ENCODE results near the gene TNS3. TPM values are rescaled to one million over a fixed set of nuclear protein-coding genes. Genes with fewer than 3 reads are reported as not detected.

TNS3 gene
- polyA plus RNA-seq, 4 donors: 83.1 to 95.6 (median 90.9) TPM

DNA sequence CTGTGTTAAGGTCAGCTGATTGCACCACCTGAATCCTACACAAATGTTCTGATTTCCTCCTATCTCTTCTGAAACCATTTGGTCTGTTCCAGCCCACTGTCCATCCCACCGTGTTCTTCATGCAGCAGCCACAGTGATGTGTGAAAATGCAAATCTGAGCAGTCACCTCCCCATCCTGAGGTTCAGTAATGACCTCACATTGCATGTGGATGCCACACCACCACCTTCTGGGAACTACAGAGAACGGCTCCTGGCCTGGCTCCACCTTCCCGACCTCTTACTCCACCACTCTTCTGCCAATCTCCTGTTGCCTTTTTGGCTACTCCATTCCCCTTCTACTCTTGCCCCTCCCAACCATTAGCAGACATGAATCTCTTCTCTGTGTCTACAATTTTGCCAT is 244.4 kb downstream of the TNS3 start:
- DNase-seq (ENCODE audit: low read depth in 4 of 4, low spot score in 2 of 4): no peak

DNA sequence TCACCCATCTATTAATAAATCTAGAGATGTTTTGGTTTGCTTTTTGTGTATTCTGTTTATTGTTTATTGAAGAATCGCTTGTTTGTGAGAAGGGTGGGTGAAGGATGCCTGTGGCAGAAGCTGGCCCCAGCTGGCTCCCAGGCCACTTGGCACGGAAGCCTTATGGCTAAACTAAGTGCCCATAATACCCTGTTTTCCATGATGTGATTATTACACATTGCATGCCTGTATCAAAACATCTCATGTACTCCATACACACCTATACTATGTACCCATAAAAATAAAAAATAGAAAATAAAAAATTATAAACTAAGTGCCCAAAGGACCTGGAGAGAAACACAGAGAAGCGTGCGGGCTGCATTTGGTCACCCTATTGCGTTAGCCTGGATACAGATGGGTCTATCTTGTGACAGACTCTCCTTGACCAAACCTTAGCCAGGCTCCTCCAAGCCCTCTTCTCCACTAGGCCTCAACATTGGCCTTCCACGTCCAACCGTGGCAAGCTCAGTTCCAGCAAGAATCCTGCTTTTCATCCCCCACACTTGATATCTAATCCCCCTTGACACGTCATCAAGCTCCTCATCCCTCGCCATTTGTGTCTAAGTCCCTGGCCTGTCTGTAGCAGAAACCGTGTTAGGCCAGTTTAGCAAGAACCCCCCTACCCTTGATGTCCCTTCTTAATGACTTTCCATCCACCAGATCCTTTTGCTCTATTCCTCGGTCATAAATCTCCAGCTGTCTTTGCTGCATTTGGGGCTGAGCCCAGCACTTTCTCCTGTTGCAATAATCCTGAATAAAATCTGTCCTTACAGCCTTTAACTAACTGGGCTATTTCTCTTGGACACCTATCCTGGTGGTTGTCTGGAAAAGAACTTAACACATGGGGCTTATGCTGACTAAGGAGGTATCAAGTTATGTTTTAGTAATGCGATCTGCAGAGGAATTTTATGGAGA is 245.2 kb downstream of the TNS3 start:
- no peak for DNase-seq (ENCODE audit: low read depth in 4 of 4, low spot score in 2 of 4)

DNA sequence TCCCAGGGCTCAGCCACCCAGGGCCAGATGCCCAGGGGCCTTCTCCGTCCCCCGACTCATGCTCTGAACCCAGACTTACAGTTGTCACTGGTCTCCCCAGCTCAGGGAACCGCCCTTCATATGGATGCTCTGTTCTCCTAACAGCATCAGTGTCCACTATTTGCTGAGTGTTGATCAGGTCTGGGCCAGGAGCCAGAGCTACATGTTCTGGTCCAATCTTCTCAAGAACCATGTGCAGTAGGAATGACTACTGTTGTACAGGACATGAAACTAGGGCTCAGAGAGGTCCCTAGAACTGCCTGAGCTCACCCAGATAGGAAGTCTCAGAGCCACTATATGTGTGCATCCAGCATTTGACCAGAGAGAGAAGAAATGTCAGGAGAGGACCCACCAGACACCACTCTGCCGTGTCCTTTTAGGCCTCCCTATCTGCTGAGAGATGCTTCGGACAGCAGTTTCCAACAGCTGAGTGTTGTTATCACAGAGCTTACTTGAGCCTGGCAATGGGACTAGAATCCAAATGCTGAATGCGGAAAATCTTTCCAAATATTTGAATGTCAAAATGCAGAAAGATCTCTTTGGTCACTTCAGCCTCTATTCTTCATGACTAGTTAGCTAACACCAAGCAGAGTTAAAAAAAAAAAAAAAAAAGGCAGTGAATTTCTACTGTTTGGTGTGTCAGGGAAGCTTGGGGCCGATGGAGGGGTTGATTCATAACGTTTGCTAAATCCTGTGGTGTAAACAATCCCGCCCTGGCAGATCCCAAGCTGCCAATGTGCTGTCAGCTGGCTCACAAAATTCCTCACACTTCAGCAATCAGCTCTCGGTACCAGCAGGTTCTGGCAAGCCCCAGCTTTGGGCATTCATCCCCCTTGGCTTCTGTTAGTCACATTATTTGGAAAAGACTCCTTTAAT is 246.1 kb downstream of the TNS3 start:
- DNase-seq (ENCODE audit: low read depth in 4 of 4, low spot score in 2 of 4): no peak

DNA sequence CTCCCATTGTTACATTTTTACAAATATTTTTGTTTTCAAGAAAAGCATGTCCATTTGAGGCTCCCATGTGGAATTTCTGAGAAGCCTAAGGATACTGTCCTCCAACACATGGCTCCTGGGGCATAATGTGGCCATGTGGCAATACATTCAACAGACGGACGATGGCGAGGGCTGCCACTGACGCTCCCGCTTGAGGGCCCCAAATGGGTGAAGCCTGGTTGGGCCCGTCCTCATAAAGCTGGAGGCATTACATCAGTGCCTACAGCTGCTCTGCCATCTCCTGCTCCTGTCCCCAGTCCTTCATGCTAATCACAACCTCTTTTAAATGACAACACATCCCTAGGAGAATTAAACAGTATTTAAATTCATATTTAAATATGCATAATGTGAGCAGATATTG is 246.8 kb downstream of the TNS3 start:
- no peak for DNase-seq (ENCODE audit: low read depth in 4 of 4, low spot score in 2 of 4)

DNA sequence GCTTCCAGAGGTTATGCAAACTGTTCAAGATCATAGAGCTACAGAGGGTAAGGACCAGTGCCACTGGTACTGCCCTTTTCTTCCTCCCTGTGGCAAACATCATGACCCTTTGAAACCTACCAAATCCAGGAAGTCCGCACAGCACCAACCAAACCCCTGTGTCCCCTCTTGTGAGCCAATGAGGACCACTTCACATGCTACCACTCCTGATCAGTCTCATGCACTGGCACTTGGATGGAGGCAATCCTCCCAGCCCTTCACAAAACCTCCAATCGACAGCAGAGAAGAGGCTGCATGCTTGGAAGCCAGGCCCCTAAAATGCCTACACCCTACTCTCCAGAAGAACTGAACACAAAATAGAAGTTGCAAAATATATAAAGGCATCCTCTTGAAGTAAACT is 248.0 kb downstream of the TNS3 start:
- no peak for DNase-seq (ENCODE audit: low read depth in 4 of 4, low spot score in 2 of 4)

DNA sequence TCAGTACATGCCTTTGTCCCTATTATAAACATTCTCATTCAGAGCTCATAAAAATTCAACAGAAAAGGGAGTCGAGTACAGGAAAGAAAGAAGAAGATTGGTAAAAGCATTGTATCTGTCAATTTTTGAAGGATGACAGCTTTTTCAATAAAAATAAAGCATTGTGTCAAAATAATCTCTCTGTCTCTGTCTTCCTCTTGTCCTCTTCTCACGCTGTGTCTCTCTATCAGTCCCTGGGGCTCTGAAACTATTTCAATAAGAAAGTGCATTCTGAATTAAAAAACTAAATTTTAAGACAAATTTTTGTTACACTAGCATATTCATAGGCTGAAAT is 248.4 kb downstream of the TNS3 start:
- no peak for DNase-seq (ENCODE audit: low read depth in 4 of 4, low spot score in 2 of 4)

DNA sequence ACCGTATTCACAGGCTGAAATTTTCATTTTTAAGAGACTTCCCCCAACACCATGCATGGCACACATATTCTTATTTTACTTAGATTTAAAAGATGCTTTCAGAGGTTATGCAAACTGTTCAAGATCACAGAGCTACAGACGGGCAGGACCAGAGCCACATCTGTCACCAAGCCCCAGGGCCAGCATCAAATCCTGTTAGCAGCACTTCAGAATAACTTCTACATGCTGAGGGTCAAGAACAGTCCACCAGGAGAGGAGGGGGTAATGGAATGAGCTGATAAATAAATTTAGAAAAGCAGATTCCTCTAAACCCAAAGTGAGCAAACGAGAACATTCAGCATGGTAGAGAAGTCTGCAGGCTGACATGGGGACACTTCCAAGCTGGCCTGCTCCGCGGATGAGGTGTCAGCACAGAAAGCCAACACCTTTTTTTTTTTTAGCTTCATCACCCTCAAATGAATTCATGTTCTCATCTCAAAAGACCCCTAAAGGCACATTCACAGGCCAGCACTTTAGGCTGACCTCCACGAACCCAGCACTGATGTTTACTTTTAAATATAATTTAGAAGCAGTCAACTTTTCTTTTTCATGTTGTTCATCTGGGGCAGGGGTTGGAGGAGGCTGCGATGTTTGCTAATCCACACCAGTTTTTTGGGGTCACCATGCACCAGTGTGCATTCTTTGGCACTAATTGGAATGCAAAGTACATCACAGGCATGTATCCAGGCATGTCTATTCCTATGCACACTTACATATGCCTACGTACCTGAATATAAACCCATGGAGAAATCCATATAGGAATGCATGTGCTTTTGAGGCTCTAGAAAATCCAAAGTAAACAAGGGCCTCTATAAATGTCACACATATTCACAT is 249.0 kb downstream of the TNS3 start:
- DNase-seq (ENCODE audit: low read depth in 4 of 4, low spot score in 2 of 4): no peak

DNA sequence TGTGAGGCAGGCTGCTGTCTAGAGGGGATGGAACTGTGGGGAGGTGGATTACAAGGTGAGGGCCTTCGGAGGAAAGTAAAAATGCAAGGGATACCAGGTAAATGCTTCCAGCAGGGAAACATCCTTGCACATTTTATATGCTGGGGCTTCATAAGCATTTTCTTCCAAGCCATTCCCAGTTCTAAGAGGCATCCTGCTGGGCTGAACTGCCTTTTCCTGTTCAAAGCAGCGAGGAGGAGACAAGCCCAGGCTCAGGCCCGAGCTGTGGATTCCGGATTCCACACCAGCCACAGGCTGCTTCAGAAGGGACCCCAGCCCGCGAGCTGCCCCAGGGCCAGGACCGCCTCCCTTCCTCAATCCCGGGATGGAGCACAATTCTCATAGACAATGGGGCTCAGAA is 249.7 kb downstream of the TNS3 start:
- DNase-seq (ENCODE audit: low read depth in 4 of 4, low spot score in 2 of 4): no peak

DNA sequence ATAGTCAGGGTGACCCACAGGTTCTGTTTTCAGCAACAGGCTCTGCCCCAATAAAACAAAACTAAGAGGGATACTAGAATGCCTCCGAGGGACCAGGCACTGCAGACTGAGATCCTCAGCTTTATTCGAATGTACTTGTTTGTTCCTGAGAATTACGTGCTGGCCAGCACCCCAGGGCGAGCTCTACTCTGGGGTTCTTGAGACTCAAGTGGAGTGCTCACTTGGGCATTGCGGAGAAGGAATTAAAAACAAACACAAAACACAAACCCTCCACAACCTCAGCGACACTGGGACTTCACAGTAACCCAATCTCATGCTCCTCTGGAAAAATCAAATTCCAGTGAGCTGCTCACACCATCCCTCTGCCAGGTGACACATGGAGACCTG is 250.7 kb downstream of the TNS3 start:
- DNase-seq (ENCODE audit: low read depth in 4 of 4, low spot score in 2 of 4): no peak

DNA sequence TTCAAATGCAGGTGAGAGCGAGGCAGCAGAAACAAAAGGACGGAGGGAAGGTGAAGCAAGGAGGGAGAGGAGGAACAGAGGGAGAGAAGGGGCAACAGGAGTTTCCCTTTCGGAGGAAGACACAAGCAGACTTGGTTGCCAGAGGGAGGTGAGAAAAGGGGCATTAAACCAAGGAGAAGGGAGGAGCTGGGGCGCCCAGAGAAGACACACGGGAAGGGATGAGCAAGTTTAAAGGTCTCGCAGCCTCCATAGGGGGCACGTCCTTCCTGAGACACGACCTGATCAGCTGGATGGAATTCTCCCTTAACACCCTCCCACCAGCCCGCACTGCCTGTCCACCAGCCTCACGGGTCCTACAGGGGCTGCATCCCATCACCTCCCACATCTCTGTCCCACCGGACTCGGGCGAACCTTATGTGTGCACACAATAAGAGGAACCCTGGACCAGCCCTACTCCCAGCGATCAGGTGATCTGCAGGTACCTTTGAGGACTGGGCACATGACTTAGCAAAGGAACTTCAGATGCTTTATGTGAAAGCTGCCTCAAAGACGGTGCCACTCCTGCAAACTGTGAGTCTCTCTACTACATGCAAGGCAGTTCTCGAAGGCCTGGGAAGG is 251.2 kb downstream of the TNS3 start:
- no peak for DNase-seq (ENCODE audit: low read depth in 4 of 4, low spot score in 2 of 4)

DNA sequence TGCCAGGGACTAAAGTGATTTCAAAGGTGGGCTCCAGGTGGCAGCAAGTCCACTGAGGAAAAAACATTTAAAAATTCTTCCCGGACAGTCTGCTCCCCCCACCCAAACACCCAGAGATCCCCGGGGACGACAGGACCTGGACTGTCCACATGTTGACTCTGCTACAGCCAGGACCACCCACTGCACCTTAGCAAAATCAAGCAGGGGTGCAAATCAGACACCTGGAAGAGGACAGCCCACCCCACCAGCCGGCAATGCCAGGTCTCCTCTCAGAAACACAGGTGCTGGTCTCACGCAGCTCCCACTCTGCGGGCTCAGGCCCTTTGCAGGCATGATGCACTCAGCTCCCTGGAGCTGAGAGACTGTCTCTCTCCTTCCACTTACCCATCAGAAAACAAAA is 251.9 kb downstream of the TNS3 start:
- no peak for DNase-seq (ENCODE audit: low read depth in 4 of 4, low spot score in 2 of 4)

DNA sequence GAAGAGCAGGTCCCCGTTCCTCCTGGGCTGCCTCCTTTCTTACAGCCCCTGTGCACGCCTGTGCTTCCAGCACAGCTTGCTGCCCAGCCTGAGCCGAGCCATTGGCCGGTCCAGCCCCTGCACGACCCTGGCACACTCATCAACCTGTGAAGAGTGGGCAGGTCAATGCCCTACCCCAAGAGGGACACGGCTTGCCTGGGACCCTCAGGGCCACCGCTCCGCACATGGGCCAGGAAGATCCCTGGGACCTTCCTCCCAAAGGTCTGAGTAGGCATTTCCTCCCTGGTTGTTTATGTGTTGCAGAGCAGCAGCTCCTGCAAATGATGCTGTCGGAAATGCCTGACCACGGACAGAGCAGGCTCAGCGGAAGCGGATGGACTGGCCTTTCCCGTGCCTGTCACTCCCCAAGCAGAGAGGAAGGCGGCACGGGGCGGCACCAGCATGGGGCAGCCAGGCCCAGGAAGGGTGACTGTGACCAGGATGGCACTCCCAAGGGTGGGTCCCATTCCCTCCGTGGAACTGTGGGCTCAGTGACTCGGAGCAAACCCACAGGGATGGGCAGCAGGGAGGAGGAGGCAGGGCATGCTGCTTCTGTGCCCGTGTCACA is 252.5 kb downstream of the TNS3 start:
- no peak for DNase-seq (ENCODE audit: low read depth in 4 of 4, low spot score in 2 of 4)

DNA sequence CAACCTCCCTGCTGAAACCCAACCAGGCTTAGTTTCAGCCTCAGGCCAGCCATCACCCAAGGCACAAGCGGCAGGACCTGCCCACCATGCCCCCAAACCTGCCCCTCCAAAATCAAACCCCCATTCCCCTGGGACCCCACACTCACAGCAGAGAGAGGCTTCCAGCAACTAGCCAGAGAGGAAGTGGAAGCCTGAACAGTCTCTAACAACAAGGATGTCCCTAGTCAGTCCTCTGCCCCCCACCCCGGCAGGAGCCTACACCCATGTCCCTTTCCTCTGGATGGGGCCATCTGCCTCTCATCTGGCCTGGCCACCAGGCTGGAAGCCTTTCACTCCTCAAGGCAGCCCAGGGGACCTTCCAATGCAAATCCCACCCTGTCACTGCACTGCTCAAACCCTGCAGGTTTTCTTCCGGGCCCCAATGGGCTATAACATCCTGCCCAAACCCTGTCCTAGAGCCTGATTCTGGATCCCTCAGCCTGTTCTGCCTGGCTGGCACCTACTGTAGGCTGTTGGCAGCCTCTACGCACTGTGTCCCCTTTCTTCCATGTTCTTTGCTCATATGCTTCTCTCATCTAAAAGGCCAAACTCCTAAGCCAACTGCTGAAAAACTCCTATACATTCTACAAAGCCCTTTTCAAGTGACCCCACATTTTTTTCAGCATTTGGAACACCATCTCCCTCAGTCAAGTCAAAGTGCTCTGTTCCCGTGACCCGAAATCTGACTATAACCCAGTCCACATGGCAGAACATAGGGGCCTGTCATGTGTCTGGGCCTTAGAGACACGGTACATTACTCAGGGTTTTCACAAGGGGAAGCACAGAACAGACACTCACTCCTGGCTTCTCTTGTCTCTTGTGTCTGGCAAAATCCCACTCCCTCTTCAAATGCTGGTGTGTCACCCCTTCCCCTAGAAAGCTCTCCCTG is 253.3 kb downstream of the TNS3 start:
- no peak for DNase-seq (ENCODE audit: low read depth in 4 of 4, low spot score in 2 of 4)

DNA sequence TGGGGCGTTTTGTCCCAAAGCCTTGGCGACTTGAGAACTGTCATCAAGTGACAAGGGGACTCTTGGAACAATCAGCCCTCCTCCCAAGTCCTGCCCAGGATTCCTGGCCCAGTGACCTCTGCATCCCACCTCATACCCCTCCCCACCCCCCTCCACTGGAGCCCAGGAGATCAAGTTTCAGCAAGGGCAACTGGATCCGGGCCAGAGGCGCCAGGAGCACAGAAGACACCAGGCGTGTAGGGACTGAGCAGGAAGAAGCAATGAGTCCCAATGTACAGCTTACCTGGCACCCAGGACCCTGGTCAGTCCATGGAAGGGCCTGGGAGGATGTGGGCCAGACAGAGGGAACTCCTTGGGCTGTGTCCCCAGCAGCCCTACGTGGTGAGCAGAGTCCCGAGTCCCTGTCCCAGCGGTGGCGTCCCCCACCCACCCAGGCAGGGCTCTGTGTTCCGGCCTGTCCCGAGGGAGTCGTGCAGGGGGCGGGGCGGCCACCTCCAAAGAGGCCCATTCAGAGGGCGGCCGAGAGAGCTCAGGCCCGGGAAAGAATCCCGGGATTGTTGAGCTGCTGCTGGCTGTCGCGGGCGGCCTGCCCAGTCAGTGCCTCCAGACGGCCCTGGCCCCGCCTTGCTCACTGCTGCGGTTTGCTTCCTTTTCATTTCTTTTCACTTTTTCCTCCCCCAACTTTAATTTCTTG is 254.1 kb downstream of the TNS3 start:
- DNase-seq (ENCODE audit: low read depth in 4 of 4, low spot score in 2 of 4): peak; percentile 46 to 73 (median 66)

DNA sequence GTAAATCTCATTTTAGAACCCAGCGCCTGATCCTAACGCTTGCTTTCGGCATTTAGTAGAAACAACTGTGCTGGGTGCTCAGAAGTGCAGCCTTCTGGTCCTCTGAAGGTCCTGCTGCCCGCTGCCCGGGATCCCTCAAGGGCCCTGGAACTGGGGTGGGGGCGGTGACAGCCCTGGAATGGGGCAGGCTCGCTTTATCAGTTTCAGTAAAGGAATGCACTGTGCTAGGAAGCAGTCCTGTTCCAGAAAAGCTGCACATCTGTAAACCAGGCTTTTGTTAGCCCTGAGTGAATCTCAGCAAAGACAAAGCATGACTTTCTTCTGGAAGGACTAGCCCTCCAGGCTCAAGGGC is 254.6 kb downstream of the TNS3 start:
- no peak for DNase-seq (ENCODE audit: low read depth in 4 of 4, low spot score in 2 of 4)

DNA sequence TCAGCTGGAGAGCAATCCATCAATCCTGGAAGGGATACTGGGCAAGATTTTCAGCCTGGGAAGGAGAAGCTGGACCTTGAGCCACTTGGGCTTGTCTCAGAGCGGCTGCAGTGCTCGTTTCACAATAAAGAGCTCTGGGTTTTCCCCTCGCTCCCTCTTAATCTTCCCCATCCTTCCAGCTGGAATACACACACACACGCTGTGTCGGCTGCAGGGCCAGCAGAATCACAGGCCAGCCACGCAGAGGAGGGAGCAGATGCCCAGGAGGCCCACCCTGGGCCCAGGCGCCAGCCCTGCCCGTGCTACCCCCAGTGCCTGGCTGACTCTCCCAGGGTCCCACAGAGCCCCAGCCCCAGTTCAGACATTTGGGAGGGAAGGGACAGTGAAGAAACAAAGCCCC is 255.1 kb downstream of the TNS3 start:
- no peak for DNase-seq (ENCODE audit: low read depth in 4 of 4, low spot score in 2 of 4)

DNA sequence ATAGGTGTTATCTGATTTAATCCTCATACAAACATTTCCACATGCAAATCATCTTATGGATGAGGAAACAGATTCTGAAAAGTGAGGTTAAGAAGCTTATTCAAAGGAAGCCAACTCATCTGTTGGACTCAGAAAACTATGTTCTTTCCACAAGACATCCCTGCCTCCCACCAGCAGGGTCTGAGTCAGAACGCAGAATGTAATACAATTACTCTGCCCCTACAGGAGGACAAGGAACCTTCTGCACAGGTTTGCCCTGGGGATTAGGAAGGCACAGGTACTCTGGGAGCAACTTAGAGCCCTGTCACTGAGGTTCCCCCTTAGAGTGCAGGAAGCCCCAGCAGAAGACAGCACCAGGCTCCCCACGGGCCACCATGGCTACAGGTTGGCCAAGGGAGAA is 255.7 kb downstream of the TNS3 start:
- DNase-seq (ENCODE audit: low read depth in 4 of 4, low spot score in 2 of 4): no peak

DNA sequence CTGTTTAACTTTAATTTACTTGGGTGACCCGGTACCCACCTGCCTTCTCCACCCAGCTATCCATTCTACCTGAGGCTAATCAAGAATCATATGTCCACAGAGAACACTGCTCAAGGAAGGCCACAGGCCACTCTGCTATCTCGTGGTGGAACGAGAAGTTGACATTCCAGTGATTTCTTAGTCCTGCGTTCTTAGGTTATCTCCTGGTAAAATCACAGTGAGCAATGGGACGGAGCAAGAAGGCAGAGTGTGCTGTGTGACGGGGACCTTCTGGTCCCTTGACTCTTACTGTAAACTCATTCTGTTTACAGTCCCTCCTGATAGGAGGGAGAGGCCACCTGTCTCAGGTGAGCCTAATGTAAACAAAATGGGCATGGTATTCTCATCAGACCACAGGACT is 256.6 kb downstream of the TNS3 start:
- DNase-seq (ENCODE audit: low read depth in 4 of 4, low spot score in 2 of 4): no peak
